ENCODE measurements around the gene PEX11B. TPM values are rescaled to one million over a fixed set of nuclear protein-coding genes. Genes with fewer than 3 reads are reported as not detected.

Gene PEX11B
- total RNA-seq = 10 to 100 TPM; 22.6 to 26.4 TPM

DNA sequence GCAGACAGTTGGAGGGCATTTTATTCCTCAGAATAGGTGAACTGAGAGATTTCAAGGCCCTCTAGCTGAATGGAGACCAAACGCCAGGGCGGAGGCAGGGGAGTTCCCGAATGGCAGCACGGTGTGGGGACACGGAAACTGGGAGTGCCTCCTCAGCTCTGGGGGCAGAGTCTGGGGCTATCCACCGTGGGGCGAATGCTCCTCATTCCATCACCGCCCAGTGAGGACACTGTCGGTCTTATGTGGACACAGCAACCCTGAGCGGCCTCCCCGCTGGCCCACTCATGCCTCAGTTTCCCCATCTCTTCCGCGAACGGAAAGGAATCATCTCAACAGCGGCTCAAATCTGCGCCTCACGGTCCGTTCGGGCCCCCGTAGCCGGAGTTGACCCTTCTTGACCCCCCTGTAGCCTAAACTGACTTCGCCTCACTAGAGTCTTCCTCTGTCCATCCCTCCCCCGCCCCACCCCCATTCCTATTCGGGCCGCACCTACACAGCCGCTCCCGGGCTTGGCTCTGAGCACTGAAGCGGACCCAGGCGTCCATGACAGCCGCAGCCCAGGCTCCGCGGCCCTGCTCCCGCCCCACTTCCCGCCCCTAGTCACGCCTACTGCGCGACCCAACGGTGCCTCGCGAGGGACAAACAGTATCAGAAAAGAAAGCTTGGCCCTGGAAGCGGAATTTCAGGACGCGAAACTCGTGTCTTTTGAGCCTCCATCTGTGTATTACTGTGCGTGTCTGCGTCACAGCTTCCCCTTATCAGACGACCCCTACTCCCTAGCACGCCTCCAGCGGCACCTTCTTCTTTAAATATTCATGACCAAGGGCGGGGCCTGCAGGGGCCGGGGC lies at the start of gene PEX11B:
Gene PEX11B, minus strand, starts transcription at position 574 of the 848 bp plus-strand sequence. Its CDS starts 29 bp downstream, at position 545.
- Mint-ChIP-seq H3K9me3 (ENCODE audit: low read depth) (no peaks in the 10 kb centered on the region), H3K27ac (peak within 1 kb of the TSS; percentile 94), H3K4me1 (peaks cover 46% of the 10 kb centered on the region), H3K4me3 (peak within 1 kb of the TSS; percentile 93), H3K27me3 (no peaks in the 10 kb centered on the region), H3K36me3 (ENCODE audit: low read depth) (peaks cover 33% of the 10 kb centered on the region)
- ATAC-seq (peak; percentile 89), DNase-seq (peak; percentile 94)
- ChIA-PET POLR2A (interaction anchor here (0.6 to 2.6 kb wide), 4 partner anchors 9 to 117 kb away, joined by 3 to 25 read pairs (median 5); partner anchors contain the start of genes PIAS3 and RBM8A), CTCF (interaction anchor here (1.1 to 1.3 kb wide), 3 partner anchors 9 to 61 kb away, joined by 3 to 5 read pairs (median 3); partner anchors contain the start of gene RBM8A)
- intact Hi-C loops (cut with DNase I, micrococcal nuclease) = loop anchor here (1.0 to 2.0 kb wide), 6 partner anchors 9 to 78 kb away; partner anchors contain the start of genes PIAS3 (in 2 of the 2), RBM8A (in 2 of the 2), ANKRD34A (in 1 of the 2) and ANKRD35 (in 1 of the 2)

GRCh38 chr1:145967288-145967687 lies 48.8 kb upstream of the PEX11B start:
- CTCF ChIA-PET = interaction anchor here (0.8 to 6.1 kb wide), 5 partner anchors 10 to 30 kb away, joined by 3 to 46 read pairs (median 5); no protein-coding TSS in a partner anchor
- intact Hi-C loops (cut with DNase I, micrococcal nuclease) = no loop called here
- H3K9me3 Mint-ChIP-seq (ENCODE audit: low read depth) = peaks cover 10% of the 10 kb centered on the region
- ATAC-seq = no peak
- H3K4me1 Mint-ChIP-seq = peaks cover 25% of the 10 kb centered on the region
- no peaks in the 10 kb centered on the region for H3K27me3 Mint-ChIP-seq
- H3K36me3 Mint-ChIP-seq (ENCODE audit: low read depth) = peaks cover 11% of the 10 kb centered on the region
- DNase-seq = no peak
- H3K27ac Mint-ChIP-seq = no peak overlapping the region
- H3K4me3 Mint-ChIP-seq = no peak overlapping the region
- POLR2A ChIA-PET = interaction anchor here (0.5 to 0.6 kb wide), 2 partner anchors 29 to 44 kb away, joined by 4 to 5 read pairs; partner anchors contain the start of gene TXNIP

DNA sequence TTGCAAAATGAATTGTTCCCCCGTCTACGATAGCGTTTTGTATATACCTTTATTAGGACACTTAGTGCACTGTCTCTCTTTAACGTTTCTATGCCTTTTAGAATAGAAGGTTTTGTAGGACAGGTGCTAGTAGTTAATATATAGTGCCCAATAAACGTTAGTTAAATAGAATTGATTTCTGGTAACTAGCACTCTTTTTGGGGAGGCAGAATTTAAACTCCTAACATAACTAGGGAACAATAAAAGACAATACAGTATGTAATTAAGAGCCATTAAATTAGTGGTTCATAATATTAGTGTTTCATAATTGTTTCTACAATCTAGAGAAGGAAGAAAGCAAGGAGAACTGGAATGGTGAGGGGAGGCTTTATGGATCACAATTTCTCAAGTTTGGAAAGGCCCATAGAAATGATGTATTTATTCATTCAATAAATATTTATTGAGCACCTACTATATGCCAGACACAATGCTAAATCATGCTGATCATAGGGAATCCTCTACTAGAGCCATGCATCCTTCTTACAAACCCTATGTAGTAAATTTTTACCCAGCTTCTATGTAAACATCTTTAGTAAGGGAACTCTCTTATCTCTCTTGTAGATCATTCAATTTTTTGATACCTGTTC lies 46.7 kb upstream of the PEX11B start:
- Mint-ChIP-seq H3K36me3 (ENCODE audit: low read depth) (peaks cover 18% of the 10 kb centered on the region), H3K9me3 (ENCODE audit: low read depth) (peaks cover 10% of the 10 kb centered on the region), H3K4me1 (peaks cover 27% of the 10 kb centered on the region), H3K4me3 (peak overlapping the region; percentile 85), H3K27me3 (no peaks in the 10 kb centered on the region), H3K27ac (peak overlapping the region; percentile 87)
- DNase-seq = no peak
- intact Hi-C loops (cut with DNase I, micrococcal nuclease) = loop anchor here (2.0 kb wide), 2 partner anchors 14 to 78 kb away; no protein-coding TSS in a partner anchor
- POLR2A ChIA-PET = interaction anchor here (0.6 to 4.7 kb wide), 12 partner anchors 8 to 139 kb away, joined by 3 to 38 read pairs (median 5); partner anchors contain the start of genes PIAS3, RBM8A and TXNIP
- CTCF ChIA-PET = interaction anchor here (0.6 to 6.1 kb wide), 17 partner anchors 8 to 120 kb away, joined by 3 to 46 read pairs (median 5); partner anchors contain the start of genes NUDT17, PIAS3, RBM8A and TXNIP
- no peak for ATAC-seq

DNA sequence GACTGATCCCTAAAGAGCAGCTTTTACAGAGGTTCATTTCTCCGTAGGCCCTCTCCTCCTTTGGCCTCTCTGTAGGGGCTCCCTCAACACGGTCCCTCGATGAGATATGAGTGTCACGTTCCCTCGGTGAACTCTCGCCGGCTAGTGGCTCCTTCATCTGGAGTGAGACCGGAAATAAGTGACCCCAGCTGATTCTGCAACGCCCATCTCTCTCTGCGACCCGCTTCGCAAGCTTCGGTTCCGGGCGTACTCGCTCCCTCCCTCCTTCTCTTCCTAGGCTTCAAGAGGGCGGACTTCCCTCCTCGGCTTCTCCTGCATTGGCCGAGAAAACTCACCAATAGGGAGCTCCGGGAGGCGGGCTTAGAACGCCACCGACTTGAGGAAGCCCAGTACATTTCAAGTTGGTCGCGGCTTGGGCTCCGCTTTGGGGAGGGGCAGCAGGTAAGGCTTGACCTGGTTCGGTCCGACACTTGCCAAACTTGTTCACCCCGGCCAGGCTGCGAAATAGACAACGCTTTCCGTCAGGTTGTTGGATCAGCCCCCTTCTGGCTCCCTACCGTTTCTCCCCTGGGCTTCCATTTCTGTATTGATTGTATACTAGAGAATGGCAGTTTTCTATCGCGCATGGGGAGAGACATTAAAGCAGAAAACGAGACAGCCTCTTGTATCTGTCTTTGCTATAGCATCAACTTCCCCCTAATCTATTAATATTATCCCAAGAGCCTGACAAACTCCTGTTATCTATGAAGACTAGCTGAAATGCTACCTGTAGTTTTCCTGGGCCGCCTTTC lies 46.0 kb upstream of the PEX11B start, which contains the start of the genes ANKRD34A and POLR3GL:
Gene ANKRD34A, minus strand, starts transcription at position 248 of the 791 bp plus-strand sequence. CDS start 2,816 bp downstream, outside the sequence.
Gene POLR3GL, plus strand, starts transcription at position 363 of the 791 bp plus-strand sequence. CDS start 10,176 bp downstream, outside the sequence.
- H3K4me1 Mint-ChIP-seq = peaks cover 30% of the 10 kb centered on the region
- no peaks in the 10 kb centered on the region for H3K27me3 Mint-ChIP-seq
- peaks cover 20% of the 10 kb centered on the region for H3K36me3 Mint-ChIP-seq (ENCODE audit: low read depth)
- H3K9me3 Mint-ChIP-seq (ENCODE audit: low read depth) = peaks cover 10% of the 10 kb centered on the region
- ChIA-PET POLR2A (interaction anchor here (0.6 to 4.7 kb wide), 17 partner anchors 8 to 139 kb away, joined by 3 to 38 read pairs (median 5); partner anchors contain the start of genes NUDT17, PIAS3, RBM8A and TXNIP), CTCF (interaction anchor here (0.7 to 6.1 kb wide), 23 partner anchors 8 to 119 kb away, joined by 3 to 46 read pairs (median 5); partner anchors contain the start of genes NUDT17, PIAS3, RBM8A and TXNIP)
- intact Hi-C loops (cut with DNase I, micrococcal nuclease) = loop anchor here (1.0 to 5.0 kb wide), 11 partner anchors 8 to 105 kb away; partner anchors contain the start of genes PIAS3 (in 2 of the 2), RBM8A (in 2 of the 2), PEX11B (in 1 of the 2) and TXNIP (in 1 of the 2)
- DNase-seq = peak; percentile 95
- peak within 1 kb of the TSS; percentile 85 for H3K4me3 Mint-ChIP-seq
- H3K27ac Mint-ChIP-seq = peak within 1 kb of the TSS; percentile 87
- ATAC-seq = peak; percentile 88

DNA sequence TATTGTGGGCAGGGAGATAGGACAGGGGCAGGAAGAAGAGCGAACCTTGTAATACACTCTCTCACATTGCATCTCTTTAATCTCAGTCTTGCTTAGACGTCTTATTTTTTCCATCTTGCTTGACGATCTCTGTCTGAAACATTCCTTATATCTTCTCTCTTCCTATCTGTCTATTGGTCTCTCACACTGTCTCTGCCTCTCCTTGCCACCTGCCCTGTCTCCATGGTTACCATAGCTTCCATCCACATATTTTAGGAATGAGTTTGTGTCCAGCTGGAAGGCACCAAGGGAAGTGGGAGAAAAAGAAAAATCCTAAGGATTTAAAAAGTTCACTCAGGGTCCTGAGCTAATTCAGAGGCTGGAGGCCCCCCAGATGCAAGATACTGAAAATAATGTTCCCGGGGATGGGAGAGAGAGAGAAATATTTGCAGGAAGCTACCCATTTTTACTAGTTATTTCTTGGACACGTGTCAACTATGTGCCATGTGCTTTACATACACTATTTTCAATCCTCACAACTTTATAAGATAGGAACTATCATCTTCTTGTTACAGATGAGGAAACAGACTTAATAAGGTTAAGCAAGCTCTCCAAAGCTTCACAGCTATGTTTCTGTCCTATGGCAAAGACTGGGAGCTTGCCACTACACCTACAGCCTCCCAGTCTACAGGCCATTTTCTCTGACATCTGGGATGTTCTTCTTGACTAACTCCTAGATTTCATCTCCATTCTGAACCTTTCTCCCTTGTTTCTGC lies 44.9 kb upstream of the PEX11B start:
- peaks cover 39% of the 10 kb centered on the region for H3K4me1 Mint-ChIP-seq
- H3K36me3 Mint-ChIP-seq (ENCODE audit: low read depth) = peaks cover 20% of the 10 kb centered on the region
- peaks cover 10% of the 10 kb centered on the region for H3K9me3 Mint-ChIP-seq (ENCODE audit: low read depth)
- DNase-seq (no peak), ATAC-seq (no peak)
- H3K4me3 Mint-ChIP-seq = peak overlapping the region; percentile 85
- H3K27me3 Mint-ChIP-seq = no peaks in the 10 kb centered on the region
- ChIA-PET CTCF (interaction anchor here (0.6 to 6.1 kb wide), 20 partner anchors 10 to 118 kb away, joined by 3 to 46 read pairs (median 5); partner anchors contain the start of genes NUDT17, RBM8A and TXNIP), POLR2A (interaction anchor here (0.6 to 4.7 kb wide), 13 partner anchors 10 to 136 kb away, joined by 3 to 38 read pairs (median 5); partner anchors contain the start of genes NUDT17, PIAS3, RBM8A and TXNIP)
- intact Hi-C loops (cut with DNase I, micrococcal nuclease) = loop anchor here (1.0 to 5.0 kb wide), 11 partner anchors 7 to 104 kb away; partner anchors contain the start of genes PIAS3 (in 2 of the 2), RBM8A (in 2 of the 2), PEX11B (in 1 of the 2) and TXNIP (in 1 of the 2)
- peak overlapping the region; percentile 87 for H3K27ac Mint-ChIP-seq

DNA sequence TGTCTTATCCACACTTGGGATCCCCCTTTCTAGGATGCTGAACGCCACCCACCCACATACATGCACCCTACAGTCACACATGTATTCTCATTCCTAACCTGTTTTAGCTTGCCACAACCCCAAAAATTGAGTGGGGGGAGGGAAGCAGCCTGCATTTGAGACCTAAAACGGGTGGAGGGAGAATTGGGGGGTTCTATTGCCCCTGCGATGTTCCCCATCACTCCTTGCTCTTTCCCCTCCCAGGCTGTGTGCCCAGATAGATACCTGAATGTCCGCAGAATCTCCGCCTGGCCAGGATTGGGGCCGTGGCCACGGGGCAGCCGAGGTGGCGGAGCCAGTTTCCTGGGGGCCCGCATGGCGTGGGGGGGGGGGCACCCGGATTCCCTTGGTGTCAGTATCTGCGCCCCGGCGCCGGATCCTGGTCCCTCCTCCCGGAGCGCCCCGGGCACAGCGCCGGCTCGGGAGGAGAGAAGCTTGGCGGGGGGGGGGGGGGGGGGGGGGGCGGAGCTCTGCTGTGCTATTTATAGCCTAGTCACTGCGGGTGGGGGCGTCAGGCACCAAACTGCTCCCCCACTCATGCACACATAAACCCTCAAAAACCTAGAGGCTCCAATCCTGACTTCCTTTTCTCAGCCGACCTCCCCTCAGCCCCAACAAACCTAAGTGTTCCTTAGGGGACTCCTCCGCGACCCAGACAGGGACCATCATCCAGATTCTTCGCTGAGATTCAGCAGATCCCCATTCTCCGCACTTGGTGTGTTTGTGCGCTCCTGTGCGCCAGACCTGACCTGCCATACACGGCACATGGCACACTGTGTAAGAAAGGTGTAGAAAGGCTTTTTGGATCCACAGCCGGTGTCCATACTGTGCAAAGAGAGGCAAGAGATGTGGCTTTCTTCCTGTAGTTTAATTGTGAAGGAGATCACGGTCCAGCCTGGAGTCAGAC lies 43.9 kb upstream of the PEX11B start:
- H3K36me3 Mint-ChIP-seq (ENCODE audit: low read depth) = peaks cover 14% of the 10 kb centered on the region
- intact Hi-C loops (cut with DNase I, micrococcal nuclease) = loop anchor here in 1 of 2 experiments (5.0 kb wide), 1 partner anchor 90 kb away; no protein-coding TSS in a partner anchor
- peak; percentile 62 for DNase-seq
- ChIA-PET POLR2A (interaction anchor here (0.8 to 4.7 kb wide), 5 partner anchors 17 to 103 kb away, joined by 3 to 38 read pairs (median 4); partner anchors contain the start of genes PIAS3 and RBM8A), CTCF (interaction anchor here (0.6 to 6.1 kb wide), 8 partner anchors 14 to 117 kb away, joined by 3 to 46 read pairs (median 8); partner anchors contain the start of gene NUDT17)
- peak overlapping the region; percentile 85 for H3K4me3 Mint-ChIP-seq
- peaks cover 7% of the 10 kb centered on the region for H3K9me3 Mint-ChIP-seq (ENCODE audit: low read depth)
- no peaks in the 10 kb centered on the region for H3K27me3 Mint-ChIP-seq
- ATAC-seq = peak; percentile 0
- H3K27ac Mint-ChIP-seq = peak overlapping the region; percentile 91
- H3K4me1 Mint-ChIP-seq = peaks cover 44% of the 10 kb centered on the region

GRCh38 chr1:145961425-145962156 lies 43.1 kb upstream of the PEX11B start:
- H3K4me3 Mint-ChIP-seq = peak overlapping the region; percentile 85
- intact Hi-C loops (cut with DNase I, micrococcal nuclease) = loop anchor here in 1 of 2 experiments (5.0 kb wide), 1 partner anchor 91 kb away; no protein-coding TSS in a partner anchor
- H3K27me3 Mint-ChIP-seq = no peaks in the 10 kb centered on the region
- ChIA-PET POLR2A (interaction anchor here (1.2 to 4.7 kb wide), 3 partner anchors 34 to 103 kb away, joined by 4 to 38 read pairs (median 8); partner anchors contain the start of genes PIAS3 and RBM8A), CTCF (interaction anchor here (1.0 kb wide), 1 partner anchor 22 kb away, joined by 3 read pairs; no protein-coding TSS in a partner anchor)
- ATAC-seq = peak; percentile 2
- peak; percentile 83 for DNase-seq
- peak overlapping the region; percentile 91 for H3K27ac Mint-ChIP-seq
- peaks cover 46% of the 10 kb centered on the region for H3K4me1 Mint-ChIP-seq
- H3K9me3 Mint-ChIP-seq (ENCODE audit: low read depth) = no peaks in the 10 kb centered on the region
- peaks cover 9% of the 10 kb centered on the region for H3K36me3 Mint-ChIP-seq (ENCODE audit: low read depth)

DNA sequence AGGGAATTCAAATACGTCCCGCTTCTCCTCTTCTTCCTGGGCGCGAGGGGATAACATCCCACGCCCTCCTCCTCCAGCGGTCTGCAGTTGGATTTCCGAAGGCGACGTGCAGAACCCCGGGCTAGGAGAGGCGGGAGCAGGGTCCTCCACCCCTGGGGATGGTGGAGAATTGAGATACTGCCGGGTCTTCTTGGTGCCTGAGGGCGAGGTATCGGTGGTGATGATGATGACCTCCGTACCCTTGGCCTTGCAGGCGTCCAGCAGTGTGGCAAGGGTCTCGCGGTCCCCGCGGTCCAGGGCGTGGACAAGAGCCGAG lies 42.5 kb upstream of the PEX11B start:
- intact Hi-C loops (cut with DNase I, micrococcal nuclease) = loop anchor here in 1 of 2 experiments (5.0 kb wide), 1 partner anchor 91 kb away; no protein-coding TSS in a partner anchor
- Mint-ChIP-seq H3K36me3 (ENCODE audit: low read depth) (peaks cover 9% of the 10 kb centered on the region), H3K4me1 (peaks cover 49% of the 10 kb centered on the region), H3K27ac (peak overlapping the region; percentile 91), H3K9me3 (ENCODE audit: low read depth) (no peaks in the 10 kb centered on the region), H3K27me3 (no peaks in the 10 kb centered on the region), H3K4me3 (peak overlapping the region; percentile 85)
- no peak for DNase-seq
- no peak for ATAC-seq
- CTCF ChIA-PET = interaction anchor here (1.0 kb wide), 2 partner anchors 19 to 23 kb away, joined by 3 to 5 read pairs; no protein-coding TSS in a partner anchor
- POLR2A ChIA-PET = interaction anchor here (2.4 to 4.7 kb wide), 2 partner anchors 34 to 91 kb away, joined by 8 to 38 read pairs; partner anchors contain the start of gene RBM8A
